ENCODE results near the gene TMEM163.
A peak's percentile ranks its signal among the peaks of the same experiment; 100 is the strongest.
"Not testable (repeated sequence)": the region's sequence is repeated elsewhere in the genome, so short reads cannot be mapped to it uniquely, and the experiment has no call there.

TMEM163 gene

GRCh38 chr2:134489732-134490384 lies 228.9 kb downstream of the TMEM163 start:
- no peak for DNase-seq (ENCODE audit: low spot score)

GRCh38 chr2:134482766-134483340 lies 235.9 kb downstream of the TMEM163 start:
- DNase-seq (ENCODE audit: low spot score), result no peak

- DNase-seq (ENCODE audit: low spot score), result no peak
Observed at GRCh38 chr2:134482131-134482723, 236.6 kb downstream of the TMEM163 start.

GRCh38 chr2:134479696-134480330 lies 239.0 kb downstream of the TMEM163 start:
- DNase-seq (ENCODE audit: low spot score), result no peak

DNA sequence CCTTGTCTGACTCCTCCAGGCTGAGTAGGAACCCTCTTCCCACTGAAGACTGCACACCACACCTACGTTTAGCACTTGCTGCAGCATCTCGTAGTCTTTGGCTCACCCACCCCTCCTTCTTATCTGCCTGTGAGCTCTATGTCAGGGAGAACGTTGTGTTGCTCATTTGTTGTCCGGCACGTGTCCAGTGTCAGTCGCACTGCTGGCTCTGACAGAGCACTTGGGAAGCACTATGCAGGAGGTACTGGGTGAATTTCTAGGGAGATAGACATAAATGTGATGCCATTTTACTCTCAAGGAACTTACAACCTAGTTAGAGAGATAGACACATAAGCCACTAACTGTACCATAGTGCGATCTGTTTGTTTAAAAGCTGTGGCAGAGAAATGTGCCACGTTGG lies 241.8 kb downstream of the TMEM163 start:
- DNase-seq (ENCODE audit: low spot score), result not testable (repeated sequence)

GRCh38 chr2:134470561-134471168 lies 248.1 kb downstream of the TMEM163 start:
- no peak for DNase-seq (ENCODE audit: low spot score)

- no peak for DNase-seq (ENCODE audit: low spot score)
Observed at GRCh38 chr2:134469516-134470115, 249.2 kb downstream of the TMEM163 start.

- DNase-seq (ENCODE audit: low spot score), result no peak
Observed at GRCh38 chr2:134468776-134469175, 250.0 kb downstream of the TMEM163 start.

GRCh38 chr2:134468164-134468563 lies 250.6 kb downstream of the TMEM163 start:
- no peak for DNase-seq (ENCODE audit: low spot score)

GRCh38 chr2:134466141-134466540 lies 252.7 kb downstream of the TMEM163 start:
- no peak for DNase-seq (ENCODE audit: low spot score)

DNA sequence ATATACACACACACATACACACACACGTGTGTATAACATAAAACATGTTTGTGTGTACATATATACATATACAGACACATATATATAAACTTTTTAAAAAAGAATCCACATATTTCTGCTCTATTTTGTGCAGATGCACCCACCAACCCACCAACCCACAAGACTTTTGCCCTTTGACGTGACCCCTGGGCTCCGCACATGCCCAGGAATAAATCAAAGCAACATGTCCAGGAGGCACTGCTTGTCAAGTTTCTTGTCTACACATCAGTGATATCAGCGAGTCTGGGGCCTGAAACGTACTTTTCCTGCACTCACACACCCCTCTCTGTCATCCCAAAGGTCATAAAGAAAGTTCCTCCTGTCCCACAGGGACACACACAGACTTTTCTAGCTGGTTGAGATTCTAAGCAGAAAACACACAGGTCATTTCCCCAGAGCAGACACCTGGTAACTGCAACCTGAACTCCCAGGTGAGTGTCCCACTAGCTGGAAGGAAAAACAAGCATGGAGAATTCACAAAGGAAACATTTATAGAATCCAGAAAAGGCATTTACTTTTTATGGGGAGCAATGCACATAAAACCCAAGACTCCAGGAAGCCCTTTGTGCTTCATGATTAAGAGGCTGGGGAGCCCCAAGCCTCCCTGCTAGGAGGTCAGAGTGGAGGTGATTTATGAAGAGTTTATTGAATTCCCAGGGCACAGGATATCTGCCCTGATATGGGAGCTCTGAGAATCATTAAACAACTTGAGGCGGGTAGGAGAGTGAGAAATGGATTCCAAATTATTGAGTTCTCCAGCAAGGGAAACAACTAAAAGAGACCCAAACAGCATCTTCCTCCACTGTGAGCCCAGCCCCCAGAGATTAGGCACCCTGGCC lies 253.3 kb downstream of the TMEM163 start:
- no peak for DNase-seq (ENCODE audit: low spot score)

GRCh38 chr2:134463699-134464022 lies 255.1 kb downstream of the TMEM163 start:
- DNase-seq (ENCODE audit: low spot score), result no peak

- no peak for DNase-seq (ENCODE audit: low spot score)
Observed at GRCh38 chr2:134462791-134463698, 255.8 kb downstream of the TMEM163 start.

DNA sequence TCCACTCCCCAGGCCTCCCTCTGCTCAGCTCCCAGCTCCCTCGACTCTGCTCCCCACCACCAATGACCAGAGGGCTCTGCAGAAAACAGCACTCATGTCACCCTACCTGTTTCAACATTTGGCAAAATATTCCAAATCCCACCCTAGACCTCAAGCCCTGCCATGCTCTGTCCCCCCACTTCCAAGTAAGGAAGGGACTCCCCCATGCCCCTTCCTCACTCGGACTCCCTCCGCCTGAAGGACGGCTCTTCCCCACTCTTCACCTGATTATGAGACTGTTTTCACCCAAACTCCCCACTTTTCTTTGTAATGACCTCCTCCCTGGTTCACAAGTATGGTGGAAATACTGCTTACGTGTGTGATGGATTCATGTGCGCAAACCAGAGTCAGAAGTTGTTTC lies 256.5 kb downstream of the TMEM163 start:
- DNase-seq (ENCODE audit: low spot score), result no peak

- DNase-seq (ENCODE audit: low spot score), result no peak
Observed at GRCh38 chr2:134461511-134461910, 257.3 kb downstream of the TMEM163 start.

DNA sequence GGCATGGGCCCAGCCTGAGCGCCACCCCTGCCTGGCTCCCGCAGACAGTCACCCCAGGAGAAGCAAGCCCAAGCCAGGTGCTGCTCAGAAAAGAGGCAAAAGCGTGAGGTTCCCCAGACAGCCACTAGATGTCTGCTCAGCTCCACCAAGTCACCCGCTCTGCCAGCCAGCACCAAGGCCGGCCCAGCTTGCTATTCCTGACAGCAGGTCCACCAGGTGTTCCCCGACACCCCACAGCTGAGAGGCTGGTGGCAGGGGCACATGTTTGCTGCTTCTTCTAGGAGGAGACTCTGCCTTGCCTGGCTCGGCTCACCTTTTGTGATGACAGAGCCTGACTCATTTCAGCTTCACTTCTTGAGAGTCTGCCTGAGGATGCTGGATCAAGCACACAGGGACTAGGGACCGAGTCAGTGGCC lies 258.2 kb downstream of the TMEM163 start:
- peak; percentile 85 for DNase-seq (ENCODE audit: low spot score)

DNA sequence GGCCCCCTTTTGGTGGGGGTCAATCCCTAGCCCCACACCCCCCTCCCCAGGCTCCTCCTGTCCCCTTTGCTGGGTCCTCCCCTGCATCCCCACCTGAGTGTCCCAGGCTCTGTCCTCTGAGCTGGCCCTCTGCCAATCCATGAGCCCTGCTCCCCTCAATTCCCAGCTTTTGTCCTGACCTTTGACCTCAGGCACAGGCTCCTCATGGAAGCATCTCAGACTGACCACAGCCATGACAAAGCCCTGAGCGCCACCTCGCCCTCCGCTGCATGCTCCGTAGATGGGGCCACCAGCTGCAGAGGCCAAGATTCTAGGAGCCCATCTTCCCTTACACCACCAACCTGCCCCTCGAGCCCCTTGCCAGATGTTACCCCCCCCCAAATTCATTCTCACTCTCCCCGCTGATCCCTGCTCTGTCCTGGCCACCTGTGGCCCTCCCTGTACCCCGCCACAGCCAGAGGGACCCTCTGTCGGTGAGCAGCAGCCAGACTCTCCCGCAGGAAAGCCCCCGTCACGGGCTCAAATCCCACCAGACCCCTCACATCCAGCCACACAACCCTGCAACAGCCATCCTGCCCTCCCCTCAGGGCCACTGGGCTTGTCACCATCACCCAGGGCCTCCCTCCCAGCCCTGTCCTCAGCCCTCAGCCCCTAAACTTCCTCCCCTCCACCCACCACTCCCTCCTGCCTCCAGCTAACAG lies 258.9 kb downstream of the TMEM163 start:
- no peak for DNase-seq (ENCODE audit: low spot score)

DNA sequence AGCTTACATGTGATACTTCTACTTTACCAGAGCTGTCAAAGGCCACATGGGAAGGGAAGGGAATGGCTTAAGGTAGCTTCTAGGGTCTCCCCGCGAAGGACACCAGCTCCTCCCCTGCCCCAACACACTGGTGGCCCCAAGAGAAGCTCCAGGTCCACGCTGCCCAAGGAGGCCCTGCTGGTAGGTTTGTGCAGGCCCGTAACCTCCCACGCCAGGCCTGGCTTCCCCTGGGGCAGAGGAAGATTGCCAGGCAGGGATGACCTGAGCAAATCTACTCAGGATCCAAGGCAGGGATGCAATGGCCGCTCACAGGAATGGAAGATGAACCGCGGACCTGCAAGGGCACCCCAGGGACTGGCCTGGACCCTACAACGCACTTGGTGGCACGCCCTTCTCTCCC lies 259.9 kb downstream of the TMEM163 start:
- no peak for DNase-seq (ENCODE audit: low spot score)

DNA sequence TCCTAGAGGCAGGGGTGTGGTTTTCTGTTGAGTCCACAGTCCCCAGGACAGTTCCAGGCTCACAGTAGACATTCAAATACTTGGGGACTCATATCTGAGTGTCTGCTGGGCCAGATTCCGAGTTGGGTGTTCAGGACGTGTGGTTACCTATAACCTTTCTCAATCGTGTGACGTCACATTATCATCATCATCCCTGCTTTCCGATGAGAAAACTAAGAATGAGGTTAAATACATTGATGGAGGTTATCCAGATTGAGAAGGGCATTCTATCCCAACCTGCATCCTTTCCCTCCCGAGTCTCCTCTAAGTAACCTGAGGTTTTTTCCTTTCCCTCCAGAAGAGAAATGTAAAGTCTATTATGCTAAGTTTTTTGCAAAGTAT lies 260.3 kb downstream of the TMEM163 start:
- no peak for DNase-seq (ENCODE audit: low spot score)

All from Ammon's horn (tissue), 1 donor.